ENCODE data around the gene ZWILCH.

The ZWILCH gene

GRCh38 chr15:66574596-66574950, 69.4 kb downstream of the ZWILCH start:
- DNase-seq (ENCODE audit: extremely low read depth, low read depth), result no peak

GRCh38 chr15:66578286-66578875, 73.3 kb downstream of the ZWILCH start:
- no peak for TF ChIP-seq CTCF (IDR thresholded peaks at IDR 0.05; ENCODE audit: low read depth, low read length)
- no peak for DNase-seq (ENCODE audit: extremely low read depth, low read depth)

More at GRCh38 chr15:66574596-66574950, 69.4 kb downstream of the ZWILCH start:
- TF ChIP-seq CTCF (IDR thresholded peaks at IDR 0.05; ENCODE audit: low read depth, low read length), result no peak

GRCh38 chr15:66580643-66581042, 75.5 kb downstream of the ZWILCH start:
- no peak for TF ChIP-seq CTCF (IDR thresholded peaks at IDR 0.05; ENCODE audit: low read depth, low read length)
- no peak for DNase-seq (ENCODE audit: extremely low read depth, low read depth)

- no peak for TF ChIP-seq CTCF (IDR thresholded peaks at IDR 0.05; ENCODE audit: low read depth, low read length)
- no peak for DNase-seq (ENCODE audit: extremely low read depth, low read depth)
These were observed 76.9 kb downstream of the ZWILCH start for GRCh38 chr15:66581972-66582537.

GRCh38 chr15:66586155-66586976, 81.2 kb downstream of the ZWILCH start:
- DNase-seq (ENCODE audit: extremely low read depth, low read depth), result no peak
- TF ChIP-seq CTCF (IDR thresholded peaks at IDR 0.05; ENCODE audit: low read depth, low read length), result no peak

- no peak for TF ChIP-seq CTCF (IDR thresholded peaks at IDR 0.05; ENCODE audit: low read depth, low read length)
- DNase-seq (ENCODE audit: extremely low read depth, low read depth), result no peak
These were observed 81.9 kb downstream of the ZWILCH start for GRCh38 chr15:66587020-66587419.

- TF ChIP-seq CTCF (IDR thresholded peaks at IDR 0.05; ENCODE audit: low read depth, low read length), result no peak
- DNase-seq (ENCODE audit: extremely low read depth, low read depth), result no peak
These were observed 82.6 kb downstream of the ZWILCH start for GRCh38 chr15:66587749-66588148.

Data from AG09319 (cell line).